Activated naive CD8-positive, alpha-beta T cell treated with anti-CD3 and anti-CD28 coated beads, Interleukin-2, amount 50 U/mL, for 16 hours (primary cell): ENCODE data around the gene ACYP2.

Source experiments
- DNase-seq: peaks from one replicate; pipeline ENCODE4 v3.0.0-alpha.2; 2020; ENCODE audit warnings: low read depth, low spot score

ACYP2 gene

GRCh38 chr2:54149638-54150441 lies 34.4 kb downstream of the ACYP2 start:
- no peak for DNase-seq

DNA sequence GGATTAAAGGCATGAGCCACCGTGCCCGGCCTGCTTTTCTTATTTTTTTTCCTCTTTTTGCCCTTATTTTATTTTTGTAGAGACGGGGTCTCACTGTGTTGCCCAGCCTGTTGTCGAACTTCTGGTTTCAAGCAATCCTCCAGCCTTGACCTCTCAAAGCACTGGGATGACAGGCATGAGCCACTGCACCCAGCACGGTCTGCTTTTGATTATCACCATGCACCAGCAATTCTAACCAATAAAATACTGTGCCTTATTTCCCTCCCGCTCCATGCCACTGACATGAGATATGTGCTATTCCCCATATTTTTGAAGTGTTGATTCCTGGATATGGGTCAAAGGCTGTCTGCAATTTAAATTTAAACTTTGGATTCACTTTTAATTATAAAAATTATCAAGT lies 42.9 kb downstream of the ACYP2 start:
- no peak for DNase-seq

- DNase-seq: no peak
Measured at GRCh38 chr2:54161660-54162424, 46.4 kb downstream of the ACYP2 start.

- DNase-seq: no peak
Measured at GRCh38 chr2:54164106-54164505, 48.7 kb downstream of the ACYP2 start.

- DNase-seq: no peak
Measured at GRCh38 chr2:54166121-54166773, 50.8 kb downstream of the ACYP2 start.

DNA sequence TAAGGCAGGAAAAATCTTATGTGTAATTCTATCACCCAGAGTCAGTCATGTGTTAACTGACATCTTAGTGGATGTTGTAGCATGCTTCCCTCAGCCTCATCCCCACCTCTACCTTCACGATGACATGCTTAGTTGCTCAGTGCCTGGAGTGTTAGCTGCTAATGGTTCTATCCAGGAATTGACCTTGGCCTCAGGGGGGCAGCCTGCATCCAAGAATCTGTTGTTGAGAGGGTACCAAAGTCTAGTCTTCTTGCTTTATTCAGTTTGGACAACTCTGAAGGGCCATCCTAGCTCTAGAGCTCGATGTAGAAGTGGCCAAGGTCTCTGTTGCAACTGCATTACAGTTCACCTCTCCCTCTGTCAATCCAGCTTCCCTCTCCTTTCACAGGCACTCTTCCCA lies 61.2 kb downstream of the ACYP2 start:
- no peak for DNase-seq

DNA sequence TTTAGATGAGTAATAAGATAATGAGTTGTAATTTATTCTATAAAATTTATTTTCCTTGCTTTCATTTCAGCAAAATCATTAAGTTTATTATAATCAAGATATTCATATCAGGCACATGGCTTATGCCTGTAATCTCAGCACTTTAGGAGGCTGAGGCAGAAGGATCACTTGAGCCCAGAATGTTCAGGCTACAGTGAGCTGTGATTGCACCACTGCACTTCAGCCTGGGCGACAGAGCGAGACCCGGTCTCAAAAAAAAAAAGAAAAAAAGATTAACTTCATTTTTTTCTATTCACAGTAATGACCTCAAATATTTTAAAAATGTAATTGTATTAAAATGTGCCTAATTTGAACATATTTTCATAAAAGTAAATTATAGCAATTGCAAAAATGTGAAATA lies 67.9 kb downstream of the ACYP2 start:
- no peak for DNase-seq

DNA sequence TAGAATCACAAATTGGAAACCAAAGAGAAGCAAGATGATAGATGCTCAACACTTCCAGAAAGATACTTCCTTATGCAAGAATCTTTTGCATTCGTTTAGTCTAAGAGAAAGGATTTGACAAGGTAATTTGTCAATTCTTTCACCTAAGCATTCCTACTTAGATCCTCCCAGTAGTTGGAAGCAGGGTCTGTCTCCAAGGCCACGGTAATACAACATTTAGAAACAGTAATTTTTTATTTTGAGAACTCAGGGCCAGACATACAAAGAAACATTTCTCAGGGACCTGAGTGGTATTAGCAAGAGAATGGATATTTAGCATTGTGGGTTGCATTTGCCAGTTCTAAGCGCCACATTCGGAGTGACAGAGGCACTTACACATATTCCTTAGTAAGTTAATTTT lies 68.6 kb downstream of the ACYP2 start:
- no peak for DNase-seq

GRCh38 chr2:54185105-54185504 lies 69.7 kb downstream of the ACYP2 start:
- no peak for DNase-seq

DNA sequence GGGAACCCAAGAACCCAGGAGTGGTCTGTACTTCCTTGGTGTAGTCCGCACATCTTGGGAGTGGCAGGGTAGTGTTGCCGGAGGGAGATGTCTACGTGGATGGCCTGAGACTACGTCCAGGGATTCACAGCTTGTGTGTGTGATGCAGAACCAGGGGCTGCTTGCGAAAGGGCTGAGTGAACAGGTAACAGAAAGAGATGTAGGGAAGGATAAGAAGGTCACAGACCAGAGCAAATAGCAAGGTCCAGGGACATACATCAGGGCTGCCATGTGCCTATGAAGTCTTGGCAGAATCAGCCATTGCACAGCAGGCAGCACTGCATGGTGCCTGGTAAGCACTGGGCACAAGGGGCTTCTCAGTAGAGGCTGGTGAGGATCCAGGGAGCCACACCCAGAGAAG lies 71.9 kb downstream of the ACYP2 start:
- no peak for DNase-seq

- DNase-seq: no peak
Measured at GRCh38 chr2:54189539-54189938, 74.1 kb downstream of the ACYP2 start.

DNA sequence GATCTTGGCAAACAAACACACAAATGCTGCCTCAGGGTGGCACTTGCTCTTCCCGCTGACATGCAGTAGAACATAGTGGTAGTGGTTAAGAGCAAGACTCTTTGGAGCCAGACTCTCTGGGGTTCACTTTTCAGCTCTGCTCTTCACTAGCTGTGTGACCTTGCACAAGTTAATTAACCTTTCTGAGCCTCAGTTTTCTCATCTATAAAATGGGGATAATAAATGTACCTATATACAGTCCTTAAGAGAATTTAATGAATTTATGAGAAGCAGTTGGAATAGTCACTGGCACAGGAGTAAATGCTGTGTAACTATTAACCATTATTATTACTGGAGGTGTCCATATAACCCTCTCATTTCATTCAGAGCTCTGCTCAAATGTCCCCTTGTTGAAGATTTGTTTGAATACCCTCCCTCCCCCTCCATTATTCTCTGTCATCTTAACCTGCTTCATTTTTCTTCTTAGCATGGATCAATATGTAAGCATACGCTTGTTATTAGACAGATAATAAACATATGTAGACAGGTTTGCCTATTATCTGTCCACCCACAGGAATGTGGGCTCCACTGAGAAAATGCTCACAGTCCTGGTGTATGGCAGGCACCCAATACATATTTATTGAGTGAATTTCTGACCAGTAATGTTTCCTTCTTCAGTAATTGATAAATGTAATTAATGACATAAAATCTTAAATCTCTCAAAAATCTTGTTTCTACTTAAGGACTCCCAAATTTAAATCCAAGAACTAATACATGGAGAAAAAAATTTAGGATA lies 76.1 kb downstream of the ACYP2 start:
- no peak for DNase-seq

DNA sequence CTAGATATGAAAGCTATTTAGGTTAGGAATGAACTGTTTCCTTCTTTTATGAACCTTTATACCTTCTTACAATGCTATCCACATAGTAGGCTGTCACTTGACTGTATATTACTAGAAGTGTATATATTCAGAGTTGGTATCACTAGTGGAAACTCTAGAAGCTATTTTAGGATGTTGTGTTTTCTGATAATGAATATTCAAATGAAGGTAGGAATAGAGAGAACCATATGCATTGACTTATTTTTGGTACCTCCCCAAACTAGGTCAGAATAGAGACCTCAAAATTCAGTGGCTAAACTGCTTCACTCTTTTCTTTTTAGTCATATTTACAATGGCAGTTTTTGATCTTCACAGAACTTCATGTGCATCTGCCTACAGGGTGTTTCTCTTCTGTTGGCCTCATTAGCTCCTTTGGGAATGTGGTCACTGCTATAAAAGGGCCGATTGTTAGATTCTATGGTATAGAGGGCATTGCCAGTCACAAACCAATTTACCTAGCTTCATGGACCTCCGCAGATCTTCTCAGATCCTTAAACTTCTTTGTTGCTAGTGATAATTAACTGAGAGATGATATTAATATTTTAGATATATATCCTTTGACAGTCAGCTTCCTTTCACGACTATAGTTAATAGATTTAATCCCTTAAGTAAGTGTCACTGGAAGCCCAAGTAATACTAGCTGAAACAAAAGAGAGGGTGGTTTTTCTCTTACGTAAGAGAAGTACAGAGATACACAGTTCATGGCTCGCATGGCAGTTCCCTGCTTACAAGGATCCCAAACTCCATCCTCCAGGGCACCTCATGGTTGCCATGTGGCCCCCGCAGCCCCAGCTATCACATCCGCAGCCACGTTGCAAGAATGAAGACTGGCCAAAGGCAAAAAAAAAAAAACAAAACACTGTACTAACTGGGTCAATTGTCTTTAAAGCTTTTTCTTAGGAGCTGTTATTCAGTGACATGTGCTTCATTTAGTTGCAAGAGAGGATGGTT lies 79.6 kb downstream of the ACYP2 start:
- DNase-seq: no peak

DNA sequence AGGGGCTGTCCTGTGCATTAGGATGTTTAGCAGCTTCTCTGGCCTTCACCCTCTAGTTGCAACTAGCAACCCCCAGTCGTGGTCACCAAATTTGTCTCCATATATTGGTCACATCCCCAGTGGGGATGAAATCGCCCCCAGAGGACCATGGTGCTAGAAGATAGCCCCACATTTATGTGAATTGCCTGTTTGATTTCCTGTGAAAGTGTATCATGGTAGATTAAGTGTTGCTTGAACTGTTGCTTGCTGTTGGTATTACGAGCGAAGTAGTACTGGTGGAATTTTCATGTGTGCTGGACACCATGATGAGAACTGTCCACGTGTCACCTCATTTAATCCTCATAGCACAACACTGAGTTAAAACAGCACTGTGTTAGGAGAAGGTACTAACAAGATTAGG lies 81.2 kb downstream of the ACYP2 start:
- DNase-seq: no peak

DNA sequence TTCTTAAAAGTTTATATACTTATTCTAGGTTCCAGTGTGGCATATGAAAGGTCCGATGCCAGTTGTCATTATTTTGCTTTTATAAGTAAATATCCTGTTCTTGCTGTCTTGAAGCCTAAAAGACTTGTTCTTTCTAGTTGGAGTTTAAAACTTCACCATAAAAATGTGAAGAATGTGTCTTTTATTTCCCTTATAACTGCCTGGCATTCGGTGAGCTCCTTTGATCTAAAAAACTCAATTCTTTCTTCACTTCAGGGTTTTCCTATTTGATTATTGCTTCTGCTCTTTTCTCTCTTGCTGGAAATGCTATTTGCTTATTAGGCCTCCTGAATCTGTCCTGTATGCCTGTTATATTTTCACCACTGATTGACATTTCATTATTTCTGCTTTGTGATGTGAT lies 89.1 kb downstream of the ACYP2 start:
- DNase-seq: no peak

DNA sequence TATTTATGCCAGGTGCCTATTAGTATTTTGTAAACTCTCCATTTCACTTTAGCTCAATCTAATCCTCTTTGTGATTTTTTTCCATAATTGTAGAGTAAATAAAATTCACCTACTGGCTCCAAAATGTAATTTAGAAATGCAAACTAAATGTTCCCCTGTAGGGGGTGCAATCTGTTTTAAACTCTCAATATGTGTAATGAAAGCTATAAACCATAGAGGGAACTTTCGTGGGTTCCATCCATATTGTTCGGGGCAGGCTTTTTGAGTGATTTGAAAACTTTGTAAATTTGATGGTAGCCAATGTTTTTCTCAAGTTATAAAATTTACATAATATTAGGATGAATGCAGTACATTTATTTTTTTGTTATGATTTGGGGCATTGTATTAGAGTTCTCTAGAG lies 91.2 kb downstream of the ACYP2 start:
- no peak for DNase-seq

DNA sequence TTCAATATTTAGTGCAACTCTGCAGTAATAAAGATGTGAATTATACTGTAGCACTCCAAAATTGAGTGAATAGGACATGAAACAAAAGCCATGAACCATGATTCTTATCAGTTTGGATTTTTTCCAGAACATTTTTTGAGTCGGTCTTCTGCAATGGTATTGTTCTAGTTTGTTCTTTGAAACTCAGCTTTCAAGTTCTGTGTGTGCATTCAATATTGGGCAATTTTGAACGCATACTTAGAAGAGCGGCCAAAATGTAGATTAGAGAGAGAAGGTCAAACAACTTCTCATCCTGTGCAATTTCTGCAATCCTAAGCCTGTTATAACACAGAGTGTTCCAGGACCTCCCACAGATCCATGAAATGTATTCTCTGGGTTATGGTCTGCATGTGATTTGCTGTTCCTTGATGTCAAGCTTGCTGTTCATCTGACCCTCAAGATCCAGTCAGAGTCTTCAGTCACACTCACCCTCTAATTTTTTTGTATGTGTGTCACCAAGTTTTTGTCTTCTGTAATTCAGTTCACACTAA lies 92.3 kb downstream of the ACYP2 start:
- no peak for DNase-seq

- no peak for DNase-seq
Measured at GRCh38 chr2:54208364-54209240, 93.2 kb downstream of the ACYP2 start.

GRCh38 chr2:54209379-54209778 lies 94.0 kb downstream of the ACYP2 start:
- no peak for DNase-seq
